Adipocyte (in vitro differentiated cells): ENCODE results near the gene VOPP1.
"Not testable (repeated sequence)": the region's sequence is repeated elsewhere in the genome, so short reads cannot be mapped to it uniquely, and the experiment has no call there.

Experiments used
- DNase-seq: peaks from one replicate; pipeline ENCODE4 v3.0.0-alpha.2; 2015; ENCODE audit warnings: low read depth
- H3K27me3 ChIP-seq: replicated peaks from 2 replicates; pipeline ENCODE4 v1.7.0; 2013; ENCODE audit warnings: mild to moderate bottlenecking, low read length, moderate library complexity; ENCODE audit not compliant: control insufficient read depth, insufficient read depth
- H3K36me3 ChIP-seq: 2 replicates; pipeline ENCODE4 v1.7.0; 2013; ENCODE audit warnings: low read length, mild to moderate bottlenecking, moderate library complexity; ENCODE audit not compliant: control insufficient read depth, insufficient read depth, severe bottlenecking
- H3K4me1 ChIP-seq: 2 replicates; pipeline ENCODE4 v1.7.0; 2013; ENCODE audit warnings: mild to moderate bottlenecking, low read length, moderate library complexity; ENCODE audit not compliant: control insufficient read depth, insufficient read depth
- H3K4me3 ChIP-seq: 2 replicates; pipeline ENCODE4 v1.7.0; 2013; ENCODE audit warnings: mild to moderate bottlenecking, low read length, moderate library complexity
- H3K9ac ChIP-seq: 2 replicates; pipeline ENCODE4 v1.7.0; 2013; ENCODE audit warnings: mild to moderate bottlenecking, low read length, moderate library complexity
- H3K9me3 ChIP-seq: 2 replicates; pipeline ENCODE4 v1.7.0; 2013; ENCODE audit warnings: mild to moderate bottlenecking, low read length, moderate library complexity; ENCODE audit not compliant: control insufficient read depth

Gene VOPP1

DNA sequence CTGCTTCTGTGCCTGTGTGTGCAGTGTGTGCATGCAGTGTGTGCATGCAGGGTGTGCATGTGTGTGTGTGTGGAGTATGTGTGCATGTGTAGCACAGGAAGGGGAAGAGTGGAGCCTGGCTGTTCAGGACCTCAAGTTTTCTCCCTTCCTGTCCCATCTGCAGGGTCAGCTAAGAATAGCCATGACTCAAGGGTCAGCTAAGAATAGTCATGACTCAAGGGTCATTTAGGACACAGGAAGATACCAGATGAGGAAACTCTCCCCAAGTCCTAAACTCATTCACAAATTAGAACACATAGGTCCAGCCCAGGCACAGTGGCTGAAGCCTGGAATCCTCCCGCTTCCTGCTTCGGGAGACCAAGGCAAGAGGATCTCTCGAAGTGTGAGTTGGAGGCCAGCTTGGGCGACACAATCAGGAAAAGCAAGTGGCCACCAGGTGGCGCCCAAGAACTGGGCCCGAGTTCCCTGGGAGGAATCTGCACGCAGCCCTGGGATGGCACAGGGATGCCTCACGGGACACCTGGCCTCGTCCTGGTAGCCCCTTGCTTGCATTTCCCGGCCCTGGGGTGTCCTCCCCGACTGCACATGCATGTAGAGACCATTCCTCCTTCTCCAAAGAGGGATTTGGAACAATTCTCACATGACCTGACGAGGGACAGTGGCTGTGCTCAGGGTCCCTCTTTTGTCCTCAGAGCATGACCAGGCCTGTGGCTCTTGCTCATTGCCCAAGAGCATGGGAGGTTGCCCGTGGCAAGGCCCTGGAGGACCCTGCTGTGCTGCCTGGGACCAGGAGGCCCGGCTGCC, 21.4 kb upstream of the VOPP1 start:
- H3K27me3 ChIP-seq, result peaks cover 8% of the 10 kb centered on the region
- DNase-seq, result peak; percentile 70
- H3K4me3 ChIP-seq, result no peak overlapping the region
- H3K4me1 ChIP-seq, result peaks cover 7% of the 10 kb centered on the region
- no peaks in the 10 kb centered on the region for H3K9me3 ChIP-seq
- H3K36me3 ChIP-seq, result no peaks in the 10 kb centered on the region
- H3K9ac ChIP-seq, result no peak overlapping the region

DNA sequence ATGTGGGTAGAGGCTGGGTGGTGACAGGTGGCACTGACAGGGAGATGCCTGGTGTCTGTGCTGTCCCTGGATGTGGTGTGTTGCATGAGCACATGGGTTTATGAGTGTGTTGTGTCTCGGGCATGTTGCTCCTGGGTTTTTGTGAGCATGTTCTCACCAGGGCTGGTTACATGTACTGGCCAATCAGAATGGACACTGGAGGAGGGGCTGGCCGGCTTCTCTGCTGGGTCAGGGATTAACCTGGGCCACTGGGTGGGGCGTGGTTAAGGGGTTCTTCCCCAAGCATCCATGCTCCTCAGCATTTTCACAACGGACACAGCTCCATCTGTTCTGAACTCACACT, 20.8 kb upstream of the VOPP1 start:
- no peak for DNase-seq
- Histone ChIP-seq H3K36me3 (no peaks in the 10 kb centered on the region), H3K9me3 (no peaks in the 10 kb centered on the region), H3K9ac (no peak overlapping the region), H3K4me3 (no peak overlapping the region), H3K4me1 (peaks cover 7% of the 10 kb centered on the region), H3K27me3 (peaks cover 12% of the 10 kb centered on the region)

DNA sequence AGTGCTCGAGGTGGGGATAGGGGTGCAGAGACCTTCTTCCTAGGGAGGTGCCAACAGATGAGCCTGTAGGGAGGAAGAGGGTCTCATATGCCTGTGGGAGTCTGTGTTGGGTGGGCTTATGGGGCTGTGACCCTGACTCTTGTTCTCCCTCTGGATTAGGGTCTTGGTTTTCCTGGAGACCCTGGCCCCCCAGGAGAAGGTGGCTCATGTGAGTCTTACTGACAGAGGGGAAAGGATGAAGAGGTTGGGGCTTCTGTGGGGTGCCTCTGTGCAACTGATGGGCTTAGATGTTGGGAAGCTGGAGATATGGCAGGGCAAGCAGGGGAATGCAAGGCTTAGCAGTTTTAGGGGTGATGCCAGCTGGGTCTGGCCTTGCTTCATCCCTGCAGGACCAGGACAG, 20.2 kb upstream of the VOPP1 start:
- H3K36me3 ChIP-seq, result no peaks in the 10 kb centered on the region
- no peak for DNase-seq
- H3K4me3 ChIP-seq, result no peak overlapping the region
- H3K9me3 ChIP-seq, result no peaks in the 10 kb centered on the region
- peaks cover 14% of the 10 kb centered on the region for H3K27me3 ChIP-seq
- H3K9ac ChIP-seq, result no peak overlapping the region
- peaks cover 7% of the 10 kb centered on the region for H3K4me1 ChIP-seq

DNA sequence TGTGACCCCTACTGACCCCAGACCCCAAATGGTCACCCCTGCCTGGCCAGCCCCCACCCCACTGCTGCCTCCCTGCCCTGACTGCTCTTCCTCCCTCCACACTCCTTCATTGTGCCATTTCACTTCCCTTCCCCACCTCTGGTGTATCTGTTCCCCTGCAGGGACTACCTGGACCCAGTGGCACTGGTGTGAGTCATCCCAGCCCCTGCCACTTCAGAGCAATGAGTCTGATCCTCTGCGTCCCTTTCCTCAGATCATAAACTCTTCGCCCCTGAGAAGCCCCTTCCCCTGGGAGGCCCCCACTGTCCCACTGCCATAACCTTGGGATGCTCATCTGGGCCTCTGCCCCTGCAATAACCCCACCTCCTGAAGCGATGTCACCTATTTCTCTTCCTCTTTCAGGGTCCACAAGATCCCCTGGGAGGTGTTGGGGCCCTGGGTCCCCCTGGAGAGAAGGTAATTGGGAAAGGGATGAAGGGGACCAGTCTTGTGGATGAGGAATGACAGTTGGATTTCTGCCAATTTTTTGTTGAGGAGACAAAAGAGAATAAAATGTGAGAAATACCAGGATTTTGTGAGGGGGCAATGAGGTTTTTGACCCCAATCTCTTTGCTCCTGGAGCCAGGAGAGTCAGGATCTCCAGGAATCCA, 19.1 kb upstream of the VOPP1 start:
- Histone ChIP-seq H3K36me3 (no peaks in the 10 kb centered on the region), H3K9me3 (no peaks in the 10 kb centered on the region), H3K4me3 (no peak overlapping the region), H3K9ac (no peak overlapping the region), H3K4me1 (peaks cover 7% of the 10 kb centered on the region), H3K27me3 (peaks cover 14% of the 10 kb centered on the region)
- no peak for DNase-seq

DNA sequence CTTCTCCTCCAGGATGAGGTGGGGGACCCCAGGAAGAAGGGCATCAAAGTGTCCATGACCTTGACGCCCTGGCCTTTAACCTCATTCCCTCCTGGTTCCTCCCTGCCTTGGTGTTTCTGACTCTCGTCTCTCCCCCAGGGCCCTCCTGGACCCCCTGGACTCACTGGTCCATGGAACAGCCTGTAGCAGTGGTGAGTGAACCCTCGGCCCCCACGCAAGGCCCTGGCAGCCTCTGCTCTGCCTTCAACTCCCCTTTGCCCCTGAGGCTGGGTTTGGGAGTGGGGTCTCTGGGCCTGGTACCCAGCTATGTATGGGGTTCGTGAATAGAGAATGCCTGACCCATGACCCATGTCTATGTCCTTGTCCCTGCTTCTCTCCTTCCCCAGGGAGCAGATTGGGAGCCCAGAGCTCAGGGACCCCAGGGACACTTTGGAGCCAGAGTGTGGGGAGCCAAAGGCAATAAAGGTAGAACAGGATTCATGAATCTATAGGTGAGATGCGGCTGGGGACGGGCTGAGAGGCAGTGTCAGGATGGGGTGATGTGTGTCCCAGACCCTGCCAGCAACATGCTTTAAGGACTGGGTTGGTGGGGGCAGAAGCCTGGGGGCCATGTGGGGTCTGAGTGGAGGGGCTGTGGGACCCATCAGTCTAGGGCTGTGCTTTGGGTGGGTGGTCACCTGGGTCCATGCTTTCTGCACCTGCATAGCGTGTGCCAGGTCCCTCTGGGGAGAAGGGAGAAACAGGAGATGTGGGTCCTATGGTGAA, 18.4 kb upstream of the VOPP1 start:
- no peaks in the 10 kb centered on the region for H3K9me3 ChIP-seq

DNA sequence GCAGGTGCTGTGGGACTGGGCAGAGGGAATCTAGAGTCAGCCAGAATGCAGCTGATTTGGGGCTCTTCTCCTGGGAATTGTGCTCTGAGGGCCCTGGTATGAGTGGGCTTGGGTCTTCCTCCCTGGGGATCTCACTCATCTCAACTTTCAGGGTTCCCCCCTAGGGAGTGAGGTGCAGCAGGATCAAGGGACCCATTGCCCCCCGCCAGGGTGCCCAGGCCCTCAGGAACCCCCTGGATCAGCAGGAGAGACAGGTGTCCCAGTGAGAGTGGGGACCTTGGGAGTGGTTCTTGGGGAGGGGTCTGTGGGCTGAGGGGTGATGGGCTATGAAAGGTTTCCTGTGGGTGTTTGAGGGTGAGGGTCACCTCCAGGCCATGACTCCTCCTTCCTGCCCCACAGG, 17.6 kb upstream of the VOPP1 start:
- no peak for DNase-seq
- H3K4me3 ChIP-seq, result no peak overlapping the region
- no peaks in the 10 kb centered on the region for H3K36me3 ChIP-seq
- H3K4me1 ChIP-seq, result peaks cover 7% of the 10 kb centered on the region
- H3K27me3 ChIP-seq, result peaks cover 14% of the 10 kb centered on the region
- H3K9ac ChIP-seq, result no peak overlapping the region
- H3K9me3 ChIP-seq, result no peaks in the 10 kb centered on the region

More for the DNA sequence above, 18.4 kb upstream of the VOPP1 start:
- H3K27me3 ChIP-seq, result peaks cover 14% of the 10 kb centered on the region
- H3K9ac ChIP-seq, result no peak overlapping the region
- no peak for DNase-seq
- H3K4me1 ChIP-seq, result peaks cover 7% of the 10 kb centered on the region
- H3K36me3 ChIP-seq, result no peaks in the 10 kb centered on the region
- no peak overlapping the region for H3K4me3 ChIP-seq

DNA sequence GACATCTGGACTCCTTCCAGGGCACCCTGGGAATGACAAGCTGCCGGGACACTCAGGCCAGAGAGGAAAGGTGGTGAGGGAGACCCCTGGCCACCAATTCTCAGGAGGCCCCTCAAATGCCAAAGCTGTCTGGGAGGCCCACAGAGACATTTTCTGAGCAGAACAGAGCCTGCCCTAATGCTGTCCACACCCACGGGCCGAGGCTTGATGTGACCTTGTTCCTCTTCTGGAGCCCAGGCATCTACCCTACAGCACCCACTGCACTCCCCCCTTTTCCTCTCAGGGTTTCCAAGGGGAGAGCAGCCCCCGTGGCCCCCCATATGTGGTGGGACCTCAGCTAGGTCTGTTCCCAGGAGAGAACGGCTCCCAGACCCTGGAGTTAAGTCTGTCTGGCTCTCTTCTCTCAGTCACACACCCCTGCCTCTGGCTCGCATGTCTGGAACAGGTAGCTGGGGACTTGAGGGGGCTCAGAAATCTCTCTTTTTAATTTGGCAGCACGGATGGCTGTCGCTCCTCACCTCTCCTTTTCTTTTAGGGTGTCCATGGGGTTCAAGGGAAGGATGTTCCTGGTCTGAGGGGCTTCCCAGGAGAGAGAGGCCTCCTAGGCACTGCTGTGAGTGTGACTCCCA, 16.8 kb upstream of the VOPP1 start:
- no peak for DNase-seq
- peaks cover 14% of the 10 kb centered on the region for H3K27me3 ChIP-seq
- H3K9me3 ChIP-seq, result no peaks in the 10 kb centered on the region
- no peak overlapping the region for H3K4me3 ChIP-seq
- peaks cover 7% of the 10 kb centered on the region for H3K4me1 ChIP-seq
- H3K9ac ChIP-seq, result no peak overlapping the region
- H3K36me3 ChIP-seq, result no peaks in the 10 kb centered on the region

DNA sequence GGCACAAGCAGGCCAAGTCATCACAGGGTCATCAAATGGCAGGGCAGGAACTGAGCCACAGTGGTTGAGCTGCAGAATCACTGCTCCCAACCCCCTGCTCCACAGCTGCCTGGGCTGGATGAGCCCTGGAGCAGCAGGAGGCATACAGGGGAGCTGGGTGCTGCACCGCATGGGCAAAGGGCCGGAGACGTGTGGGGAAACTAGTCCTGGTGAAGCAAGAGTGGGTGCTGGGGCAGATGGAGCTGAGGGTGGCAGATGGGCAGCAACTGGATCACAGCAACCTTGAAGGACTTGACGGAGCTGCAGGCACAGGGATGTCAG, 16.0 kb upstream of the VOPP1 start:
- Histone ChIP-seq H3K9me3 (no peaks in the 10 kb centered on the region), H3K9ac (no peak overlapping the region), H3K27me3 (peaks cover 14% of the 10 kb centered on the region), H3K4me1 (peaks cover 6% of the 10 kb centered on the region), H3K36me3 (no peaks in the 10 kb centered on the region), H3K4me3 (no peak overlapping the region)
- no peak for DNase-seq

DNA sequence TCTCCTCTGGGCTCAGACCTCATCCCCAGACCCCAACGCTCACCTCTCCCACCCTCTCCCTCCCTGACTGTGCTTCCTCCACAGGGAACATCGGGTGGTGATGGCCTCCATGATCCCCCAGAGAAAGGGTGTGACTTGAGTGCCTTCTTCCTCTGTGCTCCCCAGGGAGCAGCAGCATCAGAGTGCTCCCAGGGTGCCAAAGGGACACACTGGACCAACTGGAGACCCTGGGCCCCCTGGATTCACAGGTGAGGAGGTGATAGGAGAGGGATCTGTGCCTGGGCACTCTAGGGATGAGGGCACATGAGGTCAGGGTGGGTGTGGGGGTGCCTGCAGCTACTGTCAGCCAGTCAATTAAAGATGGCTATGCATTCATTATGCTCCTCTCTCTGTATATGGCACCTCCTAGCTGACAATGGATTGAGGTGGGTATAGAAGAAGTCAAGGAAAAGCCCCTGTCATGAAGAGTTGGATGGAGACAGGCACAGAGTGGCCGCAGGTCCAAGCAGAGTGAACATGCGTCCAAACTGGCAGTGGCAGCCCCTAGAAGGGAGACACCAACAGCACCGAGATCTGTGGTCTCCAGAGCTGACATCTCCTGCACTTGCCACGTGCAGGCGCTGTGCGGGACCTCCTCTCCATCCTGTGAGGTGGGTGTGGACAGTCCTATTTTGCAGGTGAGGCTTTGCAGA, 15.5 kb upstream of the VOPP1 start:
- Histone ChIP-seq H3K36me3 (no peaks in the 10 kb centered on the region), H3K9me3 (no peaks in the 10 kb centered on the region), H3K9ac (no peak overlapping the region), H3K27me3 (peaks cover 14% of the 10 kb centered on the region), H3K4me1 (peaks cover under 1% of the 10 kb centered on the region), H3K4me3 (no peak overlapping the region)
- no peak for DNase-seq

DNA sequence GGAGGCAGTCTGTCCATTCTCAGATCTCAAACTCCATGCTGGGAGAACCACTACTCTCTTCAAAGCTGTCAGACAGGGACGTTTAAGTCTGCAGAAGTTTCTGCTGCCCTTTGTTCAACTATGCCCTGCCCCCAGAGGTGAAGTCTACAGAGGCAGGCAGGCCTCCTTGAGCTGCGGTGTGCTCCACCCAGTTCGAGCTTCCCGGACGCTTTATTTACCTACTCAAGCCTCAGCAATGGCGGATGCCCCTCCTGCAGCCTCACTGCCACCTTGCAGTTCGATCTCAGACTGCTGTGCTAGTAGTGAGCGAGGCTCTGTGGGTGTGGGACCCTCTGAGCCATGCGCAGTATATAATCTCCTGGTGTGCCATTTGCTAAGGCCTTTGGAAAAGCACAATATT, 10.4 kb upstream of the VOPP1 start:
- H3K9ac ChIP-seq, H3K4me3 ChIP-seq, H3K4me1 ChIP-seq, H3K36me3 ChIP-seq, H3K9me3 ChIP-seq, H3K27me3 ChIP-seq, DNase-seq: not testable (repeated sequence)

DNA sequence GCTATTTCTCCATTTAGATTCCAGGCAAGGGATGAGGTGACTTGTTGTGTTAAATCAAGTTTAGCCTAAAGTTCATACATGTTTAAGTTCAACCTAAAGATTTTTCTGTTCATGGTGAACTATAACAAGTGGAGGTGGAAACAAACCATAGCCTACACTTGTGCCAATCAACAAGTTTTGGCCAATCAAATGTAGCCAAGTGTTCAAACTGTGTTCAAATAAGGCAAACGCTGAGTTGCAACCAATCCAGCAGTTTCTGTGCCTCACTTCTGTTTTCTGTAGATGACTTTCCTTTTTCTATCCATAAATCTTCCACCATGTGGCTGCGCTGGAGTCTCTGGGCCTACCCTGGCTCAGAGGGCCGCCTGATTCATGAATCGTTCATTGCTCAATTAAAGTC, 4.5 kb upstream of the VOPP1 start:
- Histone ChIP-seq H3K36me3 (no peaks in the 10 kb centered on the region), H3K27me3 (no peaks in the 10 kb centered on the region), H3K9me3 (no peaks in the 10 kb centered on the region), H3K4me3 (no peak overlapping the region), H3K9ac (no peak overlapping the region), H3K4me1 (peaks cover 20% of the 10 kb centered on the region)
- no peak for DNase-seq
